Choroid plexus epithelial cell (primary cell): ENCODE data around the gene PHLDA2.
"Not testable (repeated sequence)": the region's sequence is repeated elsewhere in the genome, so short reads cannot be mapped to it uniquely, and the experiment has no call there.

Experiments used
- DNase-seq: peaks from one replicate; pipeline ENCODE4 v3.0.0-alpha.2; 2010; ENCODE audit warnings: low read depth
- H3K4me3 ChIP-seq: 2 replicates; pipeline ENCODE4 v1.5.1; 2011; ENCODE audit warnings: low read depth, mild to moderate bottlenecking, control low read depth, low read length, moderate library complexity
- CTCF ChIP-seq: conservative IDR thresholded peaks from 2 replicates; pipeline ENCODE4 v1.5.1; 2011; ENCODE audit warnings: low read depth, mild to moderate bottlenecking, control low read depth, inconsistent platforms, low read length, moderate library complexity

PHLDA2 gene

GRCh38 chr11:2940147-2940920, 11.1 kb upstream of the PHLDA2 start:
- TF ChIP-seq CTCF = no peak
- DNase-seq = peak; percentile 33
- no peak overlapping the region for H3K4me3 ChIP-seq

- DNase-seq, H3K4me3 ChIP-seq: not testable (repeated sequence)
Measured at GRCh38 chr11:2938458-2939418, 9.5 kb upstream of the PHLDA2 start.

GRCh38 chr11:2937641-2938457, 8.6 kb upstream of the PHLDA2 start:
- not testable (repeated sequence) for H3K4me3 ChIP-seq, DNase-seq

GRCh38 chr11:2934611-2935239, 5.5 kb upstream of the PHLDA2 start:
- no peak overlapping the region for H3K4me3 ChIP-seq
- no peak for TF ChIP-seq CTCF
- no peak for DNase-seq

GRCh38 chr11:2934021-2934550, 4.9 kb upstream of the PHLDA2 start:
- no peak for TF ChIP-seq CTCF
- DNase-seq = no peak
- H3K4me3 ChIP-seq = no peak overlapping the region

GRCh38 chr11:2933375-2934020, 4.3 kb upstream of the PHLDA2 start:
- TF ChIP-seq CTCF = no peak
- no peak overlapping the region for H3K4me3 ChIP-seq
- peak; percentile 47 for DNase-seq

GRCh38 chr11:2932850-2933251, 3.6 kb upstream of the PHLDA2 start:
- TF ChIP-seq CTCF = no peak
- peak; percentile 70 for DNase-seq
- H3K4me3 ChIP-seq = no peak overlapping the region
